ENCODE results near the gene CDH16.

Gene CDH16

DNA sequence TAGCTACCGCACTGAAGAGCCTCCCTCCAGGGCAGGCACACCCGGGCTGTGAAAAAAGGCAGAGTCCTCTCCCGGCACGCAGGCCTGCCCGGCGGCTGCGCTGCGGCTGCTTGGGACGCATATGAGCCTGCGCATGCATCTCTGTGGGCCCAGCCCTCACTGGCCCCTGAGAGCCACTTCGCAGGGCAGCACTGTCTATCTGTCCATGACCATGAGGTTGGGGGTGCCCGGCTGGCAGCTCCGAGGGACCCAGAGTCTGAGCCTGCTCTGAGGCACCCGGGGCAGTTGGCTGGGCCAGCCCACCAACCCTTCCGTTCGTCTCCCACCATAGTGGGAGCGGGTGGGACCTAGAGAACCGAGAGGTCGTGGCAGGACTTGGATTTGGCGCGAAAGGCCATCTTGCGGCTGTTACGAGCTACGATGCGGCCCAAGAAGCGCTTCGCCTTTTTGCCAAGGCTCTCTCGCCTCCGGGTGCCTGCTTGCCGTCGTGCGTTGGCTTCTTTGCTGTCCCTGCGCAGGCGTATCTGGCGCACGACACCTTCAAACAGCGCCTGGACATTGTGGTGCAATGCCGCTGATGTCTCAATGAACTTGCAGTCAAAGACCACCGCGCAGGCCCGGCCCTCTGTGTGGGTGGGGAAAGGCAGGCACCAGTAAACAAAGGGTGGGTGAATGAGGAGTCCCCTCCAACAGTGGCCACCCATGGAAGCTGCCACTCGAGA is 3.2 kb upstream of the CDH16 start (continued):
- TF ChIP-seq, protein P1, sequence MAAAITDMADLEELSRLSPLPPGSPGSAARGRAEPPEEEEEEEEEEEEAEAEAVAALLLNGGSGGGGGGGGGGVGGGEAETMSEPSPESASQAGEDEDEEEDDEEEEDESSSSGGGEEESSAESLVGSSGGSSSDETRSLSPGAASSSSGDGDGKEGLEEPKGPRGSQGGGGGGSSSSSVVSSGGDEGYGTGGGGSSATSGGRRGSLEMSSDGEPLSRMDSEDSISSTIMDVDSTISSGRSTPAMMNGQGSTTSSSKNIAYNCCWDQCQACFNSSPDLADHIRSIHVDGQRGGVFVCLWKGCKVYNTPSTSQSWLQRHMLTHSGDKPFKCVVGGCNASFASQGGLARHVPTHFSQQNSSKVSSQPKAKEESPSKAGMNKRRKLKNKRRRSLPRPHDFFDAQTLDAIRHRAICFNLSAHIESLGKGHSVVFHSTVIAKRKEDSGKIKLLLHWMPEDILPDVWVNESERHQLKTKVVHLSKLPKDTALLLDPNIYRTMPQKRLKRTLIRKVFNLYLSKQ (tag by site-specific recombination; IDR thresholded peaks at IDR 0.05; ENCODE audit: borderline replicate concordance), result no peak
- TF ChIP-seq ZNF24 (tag by site-specific recombination; IDR thresholded peaks at IDR 0.05) (no peak), ZFHX2 (tag by site-specific recombination; conservative IDR thresholded peaks at IDR 0.05) (no peak), MEIS1 (CRISPR knock-in tag; IDR thresholded peaks at IDR 0.05; ENCODE audit: borderline replicate concordance) (no peak), MZF1 (tag by site-specific recombination; IDR thresholded peaks at IDR 0.05; ENCODE audit: borderline replicate concordance) (no peak), ZSCAN30 (tag by site-specific recombination; IDR thresholded peaks at IDR 0.05) (no peak)

DNA sequence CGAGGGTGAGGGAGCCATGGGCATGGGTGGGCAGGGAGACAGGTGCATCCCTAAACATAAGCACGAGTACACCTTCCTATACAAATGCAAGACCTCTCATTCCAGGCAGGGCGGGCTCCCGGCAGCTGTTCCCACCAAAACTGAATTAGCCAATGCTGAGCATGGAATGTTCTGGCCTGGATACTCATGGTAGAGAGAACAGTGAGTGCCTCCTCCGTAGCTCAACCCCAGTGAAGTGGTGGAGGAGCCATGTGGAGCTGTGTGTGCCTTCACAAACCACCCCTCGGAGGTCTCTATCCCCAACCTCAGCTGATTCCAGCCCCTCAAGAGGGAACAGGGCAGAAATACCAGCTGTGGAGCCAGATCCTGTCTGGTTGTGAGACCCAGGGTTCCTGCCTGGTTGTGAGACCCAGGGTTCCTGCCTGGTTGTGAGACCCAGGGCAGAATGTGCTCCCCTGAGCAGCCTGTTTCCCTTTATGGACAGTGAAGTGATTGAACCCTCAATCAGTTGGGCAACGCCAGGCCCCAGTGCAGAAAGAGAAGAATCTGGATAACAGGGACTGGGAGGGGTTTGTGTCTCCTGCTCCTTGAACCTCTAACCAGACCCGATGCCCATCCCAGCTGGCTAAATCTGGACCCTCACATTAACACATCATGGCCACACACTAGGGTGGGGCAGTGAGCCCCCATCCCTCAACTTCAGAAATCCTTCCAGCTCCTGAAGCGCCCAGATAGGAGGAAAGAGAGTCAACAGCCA is 2.4 kb upstream of the CDH16 start:
- TF ChIP-seq BCL11A (tag by site-specific recombination; IDR thresholded peaks at IDR 0.05; ENCODE audit: low read depth), result no peak
- TF ChIP-seq ZNF184 (tag by site-specific recombination; IDR thresholded peaks at IDR 0.05), result no peak
- TF ChIP-seq ZNF121 (tag by site-specific recombination; IDR thresholded peaks at IDR 0.05), result no peak
- TF ChIP-seq ZSCAN16 (tag by site-specific recombination; IDR thresholded peaks at IDR 0.05), result no peak
- TF ChIP-seq KLF8 (tag by site-specific recombination; IDR thresholded peaks at IDR 0.05), result no peak
- no peak for TF ChIP-seq ZNF23 (tag by site-specific recombination; IDR thresholded peaks at IDR 0.05; ENCODE audit: borderline replicate concordance)
- no peak for TF ChIP-seq ZNF792 (tag by site-specific recombination; IDR thresholded peaks at IDR 0.05)
- no peak for TF ChIP-seq SP2 (tag by site-specific recombination; IDR thresholded peaks at IDR 0.05)
- no peak for TF ChIP-seq ZIC2 (tag by site-specific recombination; IDR thresholded peaks at IDR 0.05)
- TF ChIP-seq ZNF366 (tag by site-specific recombination; conservative IDR thresholded peaks at IDR 0.05), result no peak
- TF ChIP-seq, protein P2, sequence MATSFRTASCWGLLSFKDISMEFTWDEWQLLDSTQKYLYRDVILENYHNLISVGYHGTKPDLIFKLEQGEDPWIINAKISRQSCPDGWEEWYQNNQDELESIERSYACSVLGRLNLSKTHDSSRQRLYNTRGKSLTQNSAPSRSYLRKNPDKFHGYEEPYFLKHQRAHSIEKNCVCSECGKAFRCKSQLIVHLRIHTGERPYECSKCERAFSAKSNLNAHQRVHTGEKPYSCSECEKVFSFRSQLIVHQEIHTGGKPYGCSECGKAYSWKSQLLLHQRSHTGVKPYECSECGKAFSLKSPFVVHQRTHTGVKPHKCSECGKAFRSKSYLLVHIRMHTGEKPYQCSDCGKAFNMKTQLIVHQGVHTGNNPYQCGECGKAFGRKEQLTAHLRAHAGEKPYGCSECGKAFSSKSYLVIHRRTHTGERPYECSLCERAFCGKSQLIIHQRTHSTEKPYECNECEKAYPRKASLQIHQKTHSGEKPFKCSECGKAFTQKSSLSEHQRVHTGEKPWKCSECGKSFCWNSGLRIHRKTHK (tag by site-specific recombination; IDR thresholded peaks at IDR 0.05), result no peak
- no peak for TF ChIP-seq ZNF146 (tag by site-specific recombination; IDR thresholded peaks at IDR 0.05)
- TF ChIP-seq, protein P3, sequence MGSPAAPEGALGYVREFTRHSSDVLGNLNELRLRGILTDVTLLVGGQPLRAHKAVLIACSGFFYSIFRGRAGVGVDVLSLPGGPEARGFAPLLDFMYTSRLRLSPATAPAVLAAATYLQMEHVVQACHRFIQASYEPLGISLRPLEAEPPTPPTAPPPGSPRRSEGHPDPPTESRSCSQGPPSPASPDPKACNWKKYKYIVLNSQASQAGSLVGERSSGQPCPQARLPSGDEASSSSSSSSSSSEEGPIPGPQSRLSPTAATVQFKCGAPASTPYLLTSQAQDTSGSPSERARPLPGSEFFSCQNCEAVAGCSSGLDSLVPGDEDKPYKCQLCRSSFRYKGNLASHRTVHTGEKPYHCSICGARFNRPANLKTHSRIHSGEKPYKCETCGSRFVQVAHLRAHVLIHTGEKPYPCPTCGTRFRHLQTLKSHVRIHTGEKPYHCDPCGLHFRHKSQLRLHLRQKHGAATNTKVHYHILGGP (tag by site-specific recombination; IDR thresholded peaks at IDR 0.05), result no peak
- TF ChIP-seq ZNF791 (tag by site-specific recombination; IDR thresholded peaks at IDR 0.05), result no peak
- ChIA-PET POLR2A (interaction anchor here (1.5 kb wide), 1 partner anchor 7 kb away, joined by 5 read pairs; no protein-coding TSS in a partner anchor), CTCF (interaction anchor here (15.1 kb wide), 1 partner anchor 22 kb away, joined by 268 read pairs; no protein-coding TSS in a partner anchor)
- Histone ChIP-seq H3K4me3 (ENCODE audit: low read depth, low read length) (no peak overlapping the region), H3K36me3 (ENCODE audit: control insufficient read depth in 2 of 2, insufficient read depth in 1 of 2, low read length in 2 of 2) (no peaks in the 10 kb centered on the region), H3K4me1 (ENCODE audit: control insufficient read depth, insufficient read depth, low read length) (no peaks in the 10 kb centered on the region), H3K27ac (ENCODE audit: extremely low read depth, low read depth, low read length) (no peak overlapping the region), H3K9me3 (ENCODE audit: control insufficient read depth, insufficient read depth, low read depth, low read length) (no peaks in the 10 kb centered on the region)

Measured in HEK293 (cell line).